HFF-Myc (cell line): ENCODE measurements around the gene PRPF6.

Source experiments
- DNase-seq: peaks from one replicate; pipeline ENCODE4 v3.0.0-alpha.2; 2011; ENCODE audit warnings: low read depth; ENCODE audit errors: extremely low read depth
- H3K4me3 ChIP-seq: replicated peaks from 2 replicates; pipeline ENCODE4 v1.5.1; 2011; ENCODE audit warnings: low read depth, mild to moderate bottlenecking, control low read depth, low read length
- CTCF ChIP-seq: IDR thresholded peaks from 2 replicates; pipeline ENCODE4 v1.5.1; 2012; ENCODE audit warnings: mild to moderate bottlenecking, low read depth, low read length, control low read depth; ENCODE audit errors: missing control alignments

The PRPF6 gene

GRCh38 chr20:63953764-63954429 is 27.0 kb upstream of the PRPF6 start:
- H3K4me3 ChIP-seq: peak overlapping the region; percentile 95
- no peak for TF ChIP-seq CTCF
- no peak for DNase-seq

GRCh38 chr20:63955281-63955826 is 25.6 kb upstream of the PRPF6 start:
- H3K4me3 ChIP-seq: peak overlapping the region; percentile 95
- no peak for DNase-seq
- peak; percentile 43 for TF ChIP-seq CTCF

GRCh38 chr20:63955827-63956663 is 24.9 kb upstream of the PRPF6 start, which contains the start of gene UCKL1:
Gene UCKL1, minus strand, starts transcription at chr20:63956416. Its CDS starts 44 bp downstream, at chr20:63956372.
- peak within 1 kb of the TSS; percentile 95 for H3K4me3 ChIP-seq
- no peak for TF ChIP-seq CTCF
- peak; percentile 51 for DNase-seq

GRCh38 chr20:63956664-63957003 is 24.3 kb upstream of the PRPF6 start:
- no peak for DNase-seq
- no peak for TF ChIP-seq CTCF
- peak overlapping the region; percentile 95 for H3K4me3 ChIP-seq

GRCh38 chr20:63957004-63957689 is 23.8 kb upstream of the PRPF6 start:
- peak overlapping the region; percentile 95 for H3K4me3 ChIP-seq
- no peak for TF ChIP-seq CTCF
- DNase-seq: peak; percentile 39

- DNase-seq: no peak
These were observed 23.1 kb upstream of the PRPF6 start for GRCh38 chr20:63957690-63958441.

More at GRCh38 chr20:63957690-63958441, 23.1 kb upstream of the PRPF6 start:
- H3K4me3 ChIP-seq: peak overlapping the region; percentile 95
- no peak for TF ChIP-seq CTCF
